Common myeloid progenitor, CD34-positive (primary cell): Measurements from ENCODE around the gene MYO1H.

Experiments used
- CTCF ChIA-PET: fragments of 350-600 bp; sonication (Branson Sonifier 250); formaldehyde crosslinking; loops from one replicate; lab custom pipeline; 2021; ENCODE audit warnings: antibody characterized with exemption; lab: Charles Lee
- POLR2A ChIA-PET: fragments of 350-600 bp; sonication (Branson Sonifier 250); formaldehyde crosslinking; loops from one replicate; lab custom pipeline; 2021; ENCODE audit warnings: antibody characterized with exemption; lab: Charles Lee
- DNase-seq, 3 donors: peaks; one replicate each; pipeline versions ENCODE4 v3.0.0 to v3.0.0-alpha.2; 2013
- H3K27ac ChIP-seq, 2 experiments: 1 replicate in 1 of 2; 2 replicates in 1 of 2; pipeline ENCODE4 v1.7.0; 2013; ENCODE audit warnings: inconsistent platforms in 2 of 2, low read length in 2 of 2, mild to moderate bottlenecking in 2 of 2, low read depth in 1 of 2, moderate library complexity in 1 of 2; ENCODE audit not compliant: severe bottlenecking in 2 of 2, insufficient read depth in 1 of 2, poor library complexity in 1 of 2
- H3K27me3 ChIP-seq, 5 experiments: replicated peaks in 2 of 5; 1 replicate in 3 of 5; 2 replicates in 2 of 5; pipeline versions ENCODE4 v1.6.1 to v1.7.0; 2013; ENCODE audit warnings: low read length in 4 of 5, mild to moderate bottlenecking in 2 of 5, moderate library complexity in 2 of 5, inconsistent platforms in 1 of 5; ENCODE audit not compliant: insufficient read depth in 5 of 5, control insufficient read depth in 4 of 5
- H3K36me3 ChIP-seq, 4 experiments: 1 replicate in 2 of 4; 2 replicates in 2 of 4; pipeline versions ENCODE4 v1.6.1 to v1.7.0; 2013; ENCODE audit warnings: low read length in 3 of 4, control low read depth in 1 of 4, mild to moderate bottlenecking in 1 of 4; ENCODE audit not compliant: control insufficient read depth in 4 of 4, insufficient read depth in 4 of 4
- H3K4me1 ChIP-seq, 4 experiments: 1 replicate in 3 of 4; 2 replicates in 1 of 4; pipeline versions ENCODE4 v1.6.1 to v1.7.1; 2013; ENCODE audit warnings: low read length in 3 of 4, mild to moderate bottlenecking in 3 of 4, control low read depth in 1 of 4, inconsistent platforms in 1 of 4, moderate library complexity in 1 of 4; ENCODE audit not compliant: control insufficient read depth in 4 of 4, insufficient read depth in 4 of 4; ENCODE audit errors: control extremely low read depth in 1 of 4
- H3K4me3 ChIP-seq, 7 experiments: 1 replicate in 4 of 7; 2 replicates in 3 of 7; pipeline versions ENCODE4 v1.5.1 to v1.7.0; 2013; ENCODE audit warnings: mild to moderate bottlenecking in 7 of 7, low read length in 6 of 7, moderate library complexity in 6 of 7, inconsistent platforms in 2 of 7, low read depth in 2 of 7, control low read depth in 1 of 7; ENCODE audit not compliant: insufficient read depth in 4 of 7, control insufficient read depth in 1 of 7; ENCODE audit errors: extremely low read depth in 1 of 7
- H3K9me3 ChIP-seq, 5 experiments: 1 replicate in 4 of 5; 2 replicates in 1 of 5; pipeline versions ENCODE4 v1.6.1 to v1.7.1; 2013; ENCODE audit warnings: low read length in 4 of 5, mild to moderate bottlenecking in 2 of 5, inconsistent platforms in 1 of 5, low read depth in 1 of 5, moderate library complexity in 1 of 5; ENCODE audit not compliant: control insufficient read depth in 4 of 5, insufficient read depth in 2 of 5; ENCODE audit errors: control extremely low read depth in 1 of 5
- WGBS: methylation state at CpG from one replicate; pipeline ENCODE4 v1.1.5; 2013; ENCODE audit not compliant: insufficient coverage; 5-methylcytosine and 5-hydroxymethylcytosine counted together

MYO1H gene

DNA sequence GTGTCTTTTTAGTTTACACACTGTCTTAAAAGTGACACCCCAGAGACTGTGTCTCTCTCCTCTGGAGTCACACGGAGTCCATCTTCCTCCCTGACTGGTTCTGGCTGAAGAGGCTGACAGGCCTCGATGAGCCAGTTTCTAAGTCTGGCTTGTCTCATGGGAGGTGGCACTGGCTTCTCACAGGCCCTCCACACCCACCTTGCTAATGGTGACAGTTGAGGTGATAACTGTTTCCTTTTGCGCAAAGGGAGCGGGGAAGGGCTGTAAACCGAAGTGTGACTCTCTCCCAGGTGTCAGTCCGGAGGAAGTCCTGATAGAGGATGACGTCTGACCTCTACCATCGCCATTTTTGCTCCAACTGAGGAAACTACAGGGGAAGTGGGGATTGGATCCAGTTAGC, 99.2 kb downstream of the MYO1H start:
- Histone ChIP-seq H3K4me1 (no peaks in the 10 kb centered on the region), H3K27ac (no peak overlapping the region)
- CTCF ChIA-PET, result interaction anchor here (2.4 kb wide), 1 partner anchor 14 kb away, joined by 9 read pairs; no protein-coding TSS in a partner anchor

DNA sequence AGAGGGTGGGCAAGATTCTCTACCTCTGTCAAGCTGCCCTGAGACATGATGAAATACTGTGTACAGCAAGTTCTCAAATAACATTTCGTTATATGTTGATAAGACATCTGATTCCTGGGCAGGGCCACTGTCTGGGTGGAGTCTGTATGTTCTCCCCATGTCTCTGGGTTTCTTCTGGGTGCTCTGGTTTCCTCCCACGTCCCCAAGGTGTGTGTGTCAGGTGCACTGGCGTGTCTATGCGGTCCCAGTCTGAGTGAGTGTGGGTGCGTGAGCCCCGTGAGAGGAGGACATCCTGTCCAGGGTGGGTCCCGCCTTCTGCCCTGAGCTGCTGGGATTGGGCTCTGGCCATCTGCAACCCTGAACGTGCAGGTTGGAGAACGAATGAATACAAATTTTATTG, 99.8 kb downstream of the MYO1H start:
- no peak for DNase-seq
- CTCF ChIA-PET, result interaction anchor here (1.0 to 2.4 kb wide), 2 partner anchors 14 to 17 kb away, joined by 3 to 9 read pairs; no protein-coding TSS in a partner anchor
- H3K4me3 ChIP-seq, result no peak overlapping the region
- POLR2A ChIA-PET, result no interaction called here
- no peaks in the 10 kb centered on the region for H3K9me3 ChIP-seq
- H3K4me1 ChIP-seq, result no peaks in the 10 kb centered on the region
- peaks cover 2 to 54% (median 26%) of the 10 kb centered on the region in 4 experiments for H3K36me3 ChIP-seq
- no peaks in the 10 kb centered on the region for H3K27me3 ChIP-seq
- WGBS, result 100% methylated on average over 1 of the region's 9 CpGs
- no peak overlapping the region for H3K27ac ChIP-seq

More for the DNA sequence above, 99.2 kb downstream of the MYO1H start:
- Histone ChIP-seq H3K9me3 (no peaks in the 10 kb centered on the region), H3K4me3 (no peak overlapping the region), H3K36me3 (peaks cover 2 to 48% (median 22%) of the 10 kb centered on the region in 4 experiments), H3K27me3 (no peaks in the 10 kb centered on the region)
- POLR2A ChIA-PET, result no interaction called here
- DNase-seq, result no peak
- 94% methylated on average over 8 of the region's 8 CpGs for WGBS

DNA sequence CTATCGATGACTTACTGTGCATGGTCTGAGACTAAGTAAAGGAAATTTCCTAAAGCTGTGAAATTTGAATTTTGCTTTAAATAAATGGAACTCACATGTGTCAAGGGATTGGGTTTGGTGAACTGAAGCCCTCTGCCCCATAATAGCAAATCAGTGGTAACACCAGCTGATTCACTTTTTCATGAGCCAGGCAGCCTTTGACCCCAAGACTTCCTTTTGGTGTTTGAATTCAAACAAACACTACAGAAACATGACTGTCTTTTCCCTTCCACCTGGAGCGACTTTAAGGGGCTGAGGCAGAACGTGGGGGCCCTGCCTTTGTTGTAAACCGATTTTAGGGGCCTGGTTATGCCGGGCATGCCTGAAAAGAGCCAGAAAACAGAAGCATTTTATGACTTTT, 100.6 kb downstream of the MYO1H start:
- Histone ChIP-seq H3K4me1 (no peaks in the 10 kb centered on the region), H3K27ac (no peak overlapping the region), H3K36me3 (peaks cover 2 to 62% (median 30%) of the 10 kb centered on the region in 4 experiments), H3K9me3 (no peaks in the 10 kb centered on the region), H3K4me3 (no peak overlapping the region), H3K27me3 (no peaks in the 10 kb centered on the region)
- no peak for DNase-seq
- ChIA-PET POLR2A (no interaction called here), CTCF (interaction anchor here (1.0 to 2.4 kb wide), 2 partner anchors 15 to 18 kb away, joined by 3 to 9 read pairs; no protein-coding TSS in a partner anchor)
- 100% methylated on average over 4 of the region's 5 CpGs for whole genome bisulfite sequencing

DNA sequence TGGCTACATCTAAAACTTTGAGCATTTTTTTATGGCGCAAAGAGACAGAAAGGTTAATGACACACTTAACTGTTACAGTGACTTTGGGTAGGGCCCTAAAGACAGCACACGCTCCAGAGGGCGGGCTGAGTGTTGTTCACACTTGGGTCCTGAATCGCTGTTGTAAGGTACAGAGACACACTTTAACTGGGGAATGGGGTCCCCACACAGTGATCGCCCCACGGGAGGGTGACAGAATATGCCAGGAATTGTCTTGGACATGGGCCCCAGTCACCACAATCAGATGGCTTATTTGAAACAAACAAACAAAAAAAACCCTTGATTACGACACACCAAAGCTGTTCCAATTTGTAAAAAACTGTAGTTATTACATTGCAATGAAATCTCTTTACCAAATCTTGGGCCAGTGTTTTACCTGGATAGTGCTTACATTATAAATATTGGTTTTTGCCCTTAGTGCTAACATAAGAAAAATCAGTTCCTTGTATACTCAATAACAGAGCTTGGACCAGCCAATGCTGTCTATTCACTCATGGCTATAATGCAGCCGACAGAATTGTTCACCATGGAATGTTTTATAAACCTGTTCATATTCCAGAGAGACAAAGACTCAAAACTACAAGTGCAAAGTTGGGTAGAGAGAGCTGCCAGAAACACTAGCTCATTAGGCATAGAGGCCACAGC, 101.1 kb downstream of the MYO1H start:
- DNase-seq, result no peak
- H3K27me3 ChIP-seq, result no peaks in the 10 kb centered on the region
- H3K4me1 ChIP-seq, result no peaks in the 10 kb centered on the region
- WGBS, result 100% methylated on average over 7 of the region's 8 CpGs
- H3K36me3 ChIP-seq, result peaks cover 2 to 67% (median 34%) of the 10 kb centered on the region in 4 experiments
- H3K4me3 ChIP-seq, result no peak overlapping the region
- H3K27ac ChIP-seq, result no peak overlapping the region
- ChIA-PET CTCF (interaction anchor here (1.0 to 2.1 kb wide), 3 partner anchors 12 to 20 kb away, joined by 3 to 11 read pairs (median 6); no protein-coding TSS in a partner anchor), POLR2A (interaction anchor here (0.8 kb wide), 1 partner anchor 9 kb away, joined by 4 read pairs; no protein-coding TSS in a partner anchor)
- H3K9me3 ChIP-seq, result no peaks in the 10 kb centered on the region

DNA sequence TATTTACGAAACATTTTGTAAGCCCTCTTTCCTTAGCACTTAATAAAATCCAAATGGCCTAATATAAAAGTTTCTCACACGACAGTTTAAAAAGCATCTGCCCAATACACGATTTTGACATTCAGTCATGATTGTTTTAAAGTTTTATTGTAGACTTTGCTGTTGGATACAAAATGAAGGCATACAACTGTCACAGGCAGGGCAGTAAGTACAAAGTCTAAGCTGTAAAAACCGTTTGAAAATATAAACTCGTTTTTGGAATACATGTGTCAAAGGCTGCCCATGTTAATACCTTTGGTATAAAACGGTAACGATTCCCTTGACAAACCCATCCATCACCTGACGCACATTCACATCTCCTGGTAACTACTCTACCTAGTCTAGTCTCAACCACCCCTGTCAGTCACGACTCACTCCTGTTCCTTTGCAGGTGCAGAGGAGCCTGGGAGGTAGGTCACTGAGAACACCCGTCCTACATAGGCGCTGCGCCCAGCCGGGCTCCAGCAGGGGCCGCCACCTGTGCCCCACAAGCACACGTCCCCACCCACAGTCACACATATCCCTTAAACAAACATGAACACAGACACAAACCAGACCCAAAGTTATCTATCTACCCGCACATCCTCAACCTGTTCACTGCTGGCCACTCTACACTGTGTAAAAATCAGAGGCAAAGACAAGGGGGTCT, 102.3 kb downstream of the MYO1H start:
- peaks cover 2 to 77% (median 41%) of the 10 kb centered on the region in 4 experiments for H3K36me3 ChIP-seq
- ChIA-PET POLR2A (no interaction called here), CTCF (interaction anchor here (0.6 to 2.1 kb wide), 7 partner anchors 9 to 19 kb away, joined by 3 to 11 read pairs (median 3); no protein-coding TSS in a partner anchor)
- H3K9me3 ChIP-seq, result no peaks in the 10 kb centered on the region
- H3K4me1 ChIP-seq, result no peaks in the 10 kb centered on the region
- no peaks in the 10 kb centered on the region for H3K27me3 ChIP-seq
- 98% methylated on average over 7 of the region's 16 CpGs for WGBS
- no peak overlapping the region for H3K27ac ChIP-seq
- H3K4me3 ChIP-seq, result no peak overlapping the region
- DNase-seq, result peak in 2 of 3 donors; percentile 10 to 17

DNA sequence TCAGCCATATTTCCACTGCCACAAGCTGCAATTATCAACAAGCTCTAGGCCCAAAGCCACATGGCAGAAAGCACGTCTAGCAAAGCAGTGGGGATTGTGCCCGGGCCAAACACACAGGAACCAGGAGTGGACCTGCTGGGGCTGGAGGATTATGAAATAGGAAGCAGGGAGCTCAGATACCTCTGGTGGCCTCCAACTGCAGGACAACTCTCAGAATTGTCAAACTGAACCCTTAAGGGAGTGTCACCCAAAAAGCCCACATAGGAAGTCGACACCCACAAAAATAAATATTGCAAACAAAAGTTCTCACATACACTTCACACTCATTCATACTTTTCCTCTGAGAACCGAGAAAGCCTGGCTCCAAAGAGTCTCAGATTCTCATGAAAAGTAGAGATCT, 103.3 kb downstream of the MYO1H start:
- POLR2A ChIA-PET, result no interaction called here
- CTCF ChIA-PET, result interaction anchor here (1.2 to 2.1 kb wide), 5 partner anchors 8 to 18 kb away, joined by 3 to 11 read pairs (median 3); no protein-coding TSS in a partner anchor
- no peaks in the 10 kb centered on the region for H3K4me1 ChIP-seq
- no peak overlapping the region for H3K4me3 ChIP-seq
- H3K27me3 ChIP-seq, result no peaks in the 10 kb centered on the region
- H3K27ac ChIP-seq, result no peak overlapping the region
- WGBS, result 100% methylated on average over 4 of the region's 4 CpGs
- peaks cover 6 to 84% (median 47%) of the 10 kb centered on the region in 4 experiments for H3K36me3 ChIP-seq
- no peaks in the 10 kb centered on the region for H3K9me3 ChIP-seq
- no peak for DNase-seq
